OCI-LY7 (cell line): Measurements from ENCODE around the gene PROSER1.

ENCODE experiments used
- EZH2phosphoT487 ChIP-seq: fragments of 200-600 bp; sonication (generic); IDR thresholded peaks from 2 replicates; pipeline ENCODE4 v1.6.1; 2018; ENCODE audit warnings: low read depth, borderline replicate concordance, mild to moderate bottlenecking, mixed run types, antibody characterized with exemption, low read length, moderate library complexity, mixed read lengths
- TF ChIP-seq, protein P1 (sequence below): fragments of 200-600 bp; sonication (generic); conservative IDR thresholded peaks from 2 replicates; pipeline ENCODE4 v1.5.1; 2014; ENCODE audit warnings: mild to moderate bottlenecking, antibody characterized with exemption, low read length, moderate library complexity, mixed read lengths

- TF ChIP-seq, protein P1, sequence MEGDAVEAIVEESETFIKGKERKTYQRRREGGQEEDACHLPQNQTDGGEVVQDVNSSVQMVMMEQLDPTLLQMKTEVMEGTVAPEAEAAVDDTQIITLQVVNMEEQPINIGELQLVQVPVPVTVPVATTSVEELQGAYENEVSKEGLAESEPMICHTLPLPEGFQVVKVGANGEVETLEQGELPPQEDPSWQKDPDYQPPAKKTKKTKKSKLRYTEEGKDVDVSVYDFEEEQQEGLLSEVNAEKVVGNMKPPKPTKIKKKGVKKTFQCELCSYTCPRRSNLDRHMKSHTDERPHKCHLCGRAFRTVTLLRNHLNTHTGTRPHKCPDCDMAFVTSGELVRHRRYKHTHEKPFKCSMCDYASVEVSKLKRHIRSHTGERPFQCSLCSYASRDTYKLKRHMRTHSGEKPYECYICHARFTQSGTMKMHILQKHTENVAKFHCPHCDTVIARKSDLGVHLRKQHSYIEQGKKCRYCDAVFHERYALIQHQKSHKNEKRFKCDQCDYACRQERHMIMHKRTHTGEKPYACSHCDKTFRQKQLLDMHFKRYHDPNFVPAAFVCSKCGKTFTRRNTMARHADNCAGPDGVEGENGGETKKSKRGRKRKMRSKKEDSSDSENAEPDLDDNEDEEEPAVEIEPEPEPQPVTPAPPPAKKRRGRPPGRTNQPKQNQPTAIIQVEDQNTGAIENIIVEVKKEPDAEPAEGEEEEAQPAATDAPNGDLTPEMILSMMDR, result peak; percentile 75
- no peak for TF ChIP-seq EZH2phosphoT487
Observed at GRCh38 chr13:39051157-39051556, 13.3 kb upstream of the PROSER1 start.
